ENCODE results near the gene ATF7. TPM values are rescaled to one million over a fixed set of nuclear protein-coding genes. Genes with fewer than 3 reads are reported as not detected.

The ATF7 gene
- total RNA-seq, 1 donor from 2014 or later = 53.3 TPM

DNA sequence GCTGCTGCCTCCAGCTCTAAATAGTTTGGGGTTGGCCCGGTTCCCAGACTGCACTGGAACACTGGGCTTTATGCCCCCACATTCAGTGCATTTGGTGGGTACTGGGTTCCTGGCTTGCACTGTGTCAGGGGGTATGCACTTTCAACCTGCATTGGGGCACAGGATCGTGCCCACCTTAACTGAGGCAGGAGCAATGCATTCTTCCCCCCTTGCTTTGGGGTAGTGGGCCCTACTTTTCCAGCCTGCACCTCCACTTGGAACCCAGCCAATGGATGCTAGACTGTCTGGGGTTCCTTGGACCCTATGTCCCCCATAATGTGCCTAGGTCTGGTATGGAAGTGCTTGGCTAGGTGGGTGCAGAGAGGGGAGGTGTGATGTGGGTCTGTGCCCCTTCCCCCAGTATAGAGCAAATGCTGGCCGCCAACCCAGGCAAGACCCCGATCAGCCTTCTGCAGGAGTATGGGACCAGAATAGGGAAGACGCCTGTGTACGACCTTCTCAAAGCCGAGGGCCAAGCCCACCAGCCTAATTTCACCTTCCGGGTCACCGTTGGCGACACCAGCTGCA is 124.5 kb downstream of the ATF7 start:
- no peak for DNase-seq (ENCODE audit: low spot score)

DNA sequence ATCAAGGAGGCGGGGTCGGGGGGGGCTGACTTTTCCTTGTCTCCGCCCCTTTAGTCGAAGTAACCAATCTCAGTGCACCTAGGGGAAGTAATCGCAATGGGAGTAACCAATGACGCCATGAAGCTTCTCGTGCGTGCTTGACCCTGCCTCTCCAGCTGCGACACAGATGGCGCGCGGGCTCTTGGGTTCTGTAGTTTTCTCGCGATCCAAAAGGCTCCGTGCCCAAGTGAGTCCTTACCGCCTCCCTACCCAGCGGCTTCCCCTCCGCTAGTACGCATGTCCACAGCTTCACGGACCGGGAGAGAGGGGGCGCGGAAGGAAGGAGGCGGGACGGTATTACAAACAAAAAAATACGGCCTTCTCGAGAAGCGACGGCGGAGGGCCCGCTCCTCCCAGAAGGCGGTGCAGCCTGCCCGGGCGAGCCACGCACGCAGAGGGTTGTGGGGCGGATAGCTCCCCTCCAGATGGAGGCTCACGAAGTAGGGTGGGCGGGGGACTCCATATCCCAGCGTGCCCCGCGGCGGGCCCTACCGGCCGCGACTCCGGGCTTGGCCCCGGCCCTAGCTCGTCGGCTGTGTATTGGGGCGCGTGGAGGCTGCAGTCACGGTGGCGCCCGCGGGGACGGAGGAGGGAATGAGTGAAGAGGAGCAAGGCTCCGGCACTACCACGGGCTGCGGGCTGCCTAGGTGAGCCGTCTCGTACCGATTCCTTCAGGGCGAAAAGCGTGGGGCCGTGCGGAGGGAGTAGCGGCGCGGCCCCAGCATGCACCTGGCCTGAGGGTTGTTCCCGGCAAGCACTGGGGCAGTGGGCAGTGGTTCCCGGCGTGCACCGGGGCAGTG is 125.2 kb downstream of the ATF7 start, which contains the start of gene TARBP2:
Gene TARBP2, plus strand, starts transcription at position 508 of the 839 bp plus-strand sequence. Its CDS starts 126 bp downstream, at position 634.
- DNase-seq (ENCODE audit: low spot score) = peak; percentile 99

DNA sequence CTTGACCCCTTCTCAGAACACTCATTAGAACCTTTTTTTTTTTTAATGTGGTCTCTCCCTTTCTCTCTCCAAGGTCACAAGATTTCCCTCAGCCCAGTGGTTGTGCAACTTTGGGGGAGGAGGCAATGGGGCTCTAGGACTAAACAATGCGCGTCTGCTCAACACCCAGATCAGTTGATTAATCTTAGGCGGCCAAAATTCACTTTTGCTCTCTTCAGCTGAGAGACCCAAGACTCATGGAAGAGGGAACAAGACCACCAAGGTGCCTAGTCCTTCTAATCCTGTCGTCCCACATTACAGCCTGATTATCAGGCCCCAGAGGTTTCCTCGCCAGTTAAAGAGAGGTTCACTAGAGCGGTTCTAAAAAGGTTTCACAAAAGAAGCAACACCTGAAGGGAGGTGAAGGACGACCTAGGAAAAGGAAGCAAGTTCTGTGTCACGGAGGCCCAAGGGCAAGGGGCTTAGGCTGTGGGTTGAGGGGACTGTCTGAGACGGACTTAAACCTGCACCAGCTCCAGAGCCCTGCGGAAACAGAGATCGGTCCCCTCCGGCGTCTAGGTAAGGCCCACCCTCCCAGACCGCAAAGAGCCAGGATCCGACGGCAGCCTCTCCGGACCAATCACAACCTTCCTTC is 125.9 kb downstream of the ATF7 start:
- peak; percentile 62 for DNase-seq (ENCODE audit: low spot score)

DNA sequence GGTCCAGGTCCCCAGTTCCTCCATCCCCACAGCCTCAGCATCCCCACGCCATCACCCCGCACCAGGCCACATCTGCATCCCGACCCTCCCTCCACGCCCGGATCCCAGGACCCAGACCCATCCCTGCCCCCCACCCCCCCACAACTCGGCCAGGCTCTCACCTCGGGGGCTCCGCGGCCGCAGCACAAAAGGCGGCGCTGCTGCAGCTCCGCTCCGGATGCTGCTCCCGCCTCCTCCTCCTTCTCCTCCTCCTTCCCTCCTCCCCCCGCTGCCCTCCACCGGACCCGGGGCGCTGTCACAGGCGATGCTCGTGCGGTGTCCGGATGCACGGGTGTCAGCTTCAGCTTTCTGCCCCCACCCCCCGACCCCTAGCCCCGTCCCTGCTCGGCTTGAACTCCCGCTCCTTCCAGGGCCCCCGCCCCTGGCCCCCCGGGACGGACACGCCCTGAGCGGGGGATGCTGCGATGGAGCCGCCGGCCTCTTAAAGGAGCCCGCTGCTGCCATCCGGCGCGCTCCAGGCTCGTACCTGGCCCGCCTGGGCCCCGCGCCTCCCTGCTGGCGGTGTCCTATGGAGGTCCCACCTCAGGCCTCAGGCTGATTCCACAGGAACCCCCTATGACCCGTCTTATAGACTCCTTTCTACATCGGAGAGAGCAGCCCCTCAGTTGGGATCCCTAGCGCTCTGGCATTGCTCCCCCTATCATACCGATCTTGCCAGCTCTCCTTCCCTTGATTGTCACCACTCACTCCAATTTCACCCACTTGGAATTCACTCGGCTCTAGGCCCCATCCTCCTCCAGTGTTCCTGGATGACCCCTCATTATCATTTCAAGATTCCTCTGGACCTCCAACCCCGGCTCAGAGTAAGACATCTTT is 126.7 kb downstream of the ATF7 start, which contains the start of gene MAP3K12:
Gene MAP3K12, minus strand, starts transcription at position 193 of the 876 bp plus-strand sequence. CDS start 12,067 bp downstream, outside the sequence.
- peak; percentile 49 for DNase-seq (ENCODE audit: low spot score)

DNA sequence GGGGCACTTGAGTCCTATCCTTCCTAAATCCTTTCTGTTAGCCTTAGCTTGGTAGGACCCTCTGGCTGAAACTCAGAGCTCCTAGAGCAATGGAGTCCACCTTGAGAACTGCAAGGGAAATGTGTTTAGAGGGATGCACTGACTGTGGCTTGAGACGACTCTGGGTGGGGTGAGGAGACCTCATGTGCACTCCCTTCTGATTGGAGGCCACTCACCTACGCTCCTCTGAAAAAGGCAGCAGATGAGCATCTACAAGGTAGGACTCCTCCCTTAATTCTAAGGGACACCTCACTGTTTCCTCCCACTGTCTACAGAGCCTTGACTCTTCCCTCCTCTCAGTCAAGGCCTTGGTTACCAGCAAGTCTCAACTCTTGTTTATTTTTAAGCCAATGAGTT is 127.9 kb downstream of the ATF7 start:
- DNase-seq (ENCODE audit: low spot score) = no peak

DNA sequence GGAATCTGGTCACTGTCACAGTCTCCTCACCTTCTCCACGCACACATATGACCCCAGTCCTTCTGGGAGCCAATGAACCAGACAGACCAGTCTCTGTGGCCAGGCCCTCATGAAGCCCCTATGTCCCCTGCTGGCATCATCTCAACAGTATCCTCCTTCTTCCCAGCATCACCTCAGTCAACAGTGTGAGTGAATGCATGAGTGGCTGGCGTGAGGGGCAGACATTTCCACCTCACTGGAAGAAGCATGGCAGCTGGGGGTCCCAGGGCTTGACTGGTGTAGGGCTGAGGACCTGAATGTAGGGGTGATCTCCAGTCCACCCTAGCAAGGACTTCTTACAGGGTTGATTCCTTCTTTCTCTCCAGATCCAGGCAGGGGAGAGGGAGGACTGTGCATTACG is 128.7 kb downstream of the ATF7 start:
- no peak for DNase-seq (ENCODE audit: low spot score)

DNA sequence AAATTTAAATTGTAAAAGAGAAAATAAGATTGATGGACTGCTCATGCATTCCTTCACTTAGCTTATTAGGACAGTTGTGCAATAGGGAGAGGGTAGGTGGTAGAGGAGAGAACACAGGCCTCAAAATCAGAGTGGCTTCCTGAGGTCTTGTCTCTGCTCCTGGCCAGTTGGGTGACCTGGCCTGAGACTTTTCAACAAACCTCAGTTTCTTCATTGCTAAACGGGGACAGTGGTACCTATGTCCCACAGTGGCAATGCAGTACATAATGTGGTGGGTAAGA is 129.5 kb downstream of the ATF7 start:
- no peak for DNase-seq (ENCODE audit: low spot score)

DNA sequence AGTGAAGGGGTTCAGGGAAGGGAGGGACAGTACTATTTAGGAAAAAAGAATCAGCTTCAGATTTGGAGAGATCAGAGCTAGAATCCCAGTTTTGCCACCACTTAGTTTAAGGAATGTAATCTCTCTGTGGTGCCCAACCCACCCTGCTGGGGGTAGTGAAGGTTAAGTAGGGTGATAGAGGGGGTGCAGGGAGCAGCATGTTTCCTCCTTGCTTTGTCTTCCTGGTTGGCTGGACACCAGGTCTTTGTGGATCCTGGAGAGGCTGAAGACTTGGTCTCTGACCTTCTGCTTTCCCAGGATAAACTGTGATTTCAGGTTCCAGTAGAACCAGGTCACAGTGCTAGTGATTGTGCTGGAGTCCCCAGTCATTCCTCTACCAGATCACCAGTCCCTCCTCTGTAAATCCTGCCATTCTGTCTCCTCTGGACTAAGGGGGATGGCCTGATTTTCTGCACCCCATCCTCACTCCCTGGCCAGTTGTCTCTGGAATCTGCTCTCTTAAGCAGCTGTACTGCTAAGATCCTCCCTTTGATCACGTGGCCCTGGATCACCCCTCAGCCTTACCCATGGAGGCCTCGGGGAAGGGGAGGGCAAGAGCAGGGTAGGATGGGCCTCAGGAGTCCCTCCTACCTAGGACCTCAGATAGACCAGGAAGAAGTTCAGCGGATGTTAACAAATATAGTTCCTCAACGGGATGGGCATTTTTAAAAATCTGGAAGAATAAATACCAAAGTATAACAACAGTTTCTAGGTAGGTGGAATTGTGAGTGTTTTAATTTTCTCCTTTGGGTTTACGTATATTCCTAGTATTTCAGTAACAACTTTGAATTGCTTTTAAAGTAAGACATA is 130.1 kb downstream of the ATF7 start:
- peak; percentile 76 for DNase-seq (ENCODE audit: low spot score)

DNA sequence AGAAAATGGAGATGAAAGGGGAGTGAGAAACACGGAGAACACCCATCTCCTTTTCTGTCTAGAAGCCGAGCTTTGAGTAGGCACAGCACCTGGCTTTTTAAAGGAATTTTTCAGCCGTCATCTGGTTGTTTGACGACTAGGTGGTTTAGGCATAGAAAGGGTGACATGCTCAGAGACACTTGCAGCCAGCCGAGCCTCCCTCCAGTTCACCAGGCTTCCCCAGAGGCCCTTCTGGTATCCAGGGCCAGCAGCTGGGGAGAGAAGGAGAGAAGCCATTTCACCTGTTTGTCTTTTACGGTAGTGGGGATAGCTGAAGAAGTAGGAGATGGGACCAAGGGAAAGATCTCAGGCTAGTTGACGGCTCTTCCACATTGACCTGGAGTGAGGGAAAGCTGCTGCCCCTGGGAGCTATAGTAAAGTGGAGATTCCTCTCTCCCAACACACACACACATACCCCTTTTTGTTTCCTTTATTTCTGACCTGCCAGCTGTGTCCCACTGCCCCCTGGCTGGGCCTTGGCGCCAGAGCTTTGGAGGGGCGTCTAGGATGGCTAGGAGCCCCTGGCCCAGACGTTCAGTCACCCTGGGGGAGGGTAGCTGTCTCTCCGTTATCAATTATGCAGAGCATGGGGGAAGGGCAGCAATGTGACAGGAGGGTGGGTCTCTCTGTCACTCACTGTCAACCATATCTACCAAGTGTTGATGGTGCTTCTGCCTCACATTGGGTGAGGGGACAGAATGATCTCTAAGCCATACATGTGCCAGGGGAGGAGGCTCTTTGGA is 132.4 kb downstream of the ATF7 start:
- no peak for DNase-seq (ENCODE audit: low spot score)

DNA sequence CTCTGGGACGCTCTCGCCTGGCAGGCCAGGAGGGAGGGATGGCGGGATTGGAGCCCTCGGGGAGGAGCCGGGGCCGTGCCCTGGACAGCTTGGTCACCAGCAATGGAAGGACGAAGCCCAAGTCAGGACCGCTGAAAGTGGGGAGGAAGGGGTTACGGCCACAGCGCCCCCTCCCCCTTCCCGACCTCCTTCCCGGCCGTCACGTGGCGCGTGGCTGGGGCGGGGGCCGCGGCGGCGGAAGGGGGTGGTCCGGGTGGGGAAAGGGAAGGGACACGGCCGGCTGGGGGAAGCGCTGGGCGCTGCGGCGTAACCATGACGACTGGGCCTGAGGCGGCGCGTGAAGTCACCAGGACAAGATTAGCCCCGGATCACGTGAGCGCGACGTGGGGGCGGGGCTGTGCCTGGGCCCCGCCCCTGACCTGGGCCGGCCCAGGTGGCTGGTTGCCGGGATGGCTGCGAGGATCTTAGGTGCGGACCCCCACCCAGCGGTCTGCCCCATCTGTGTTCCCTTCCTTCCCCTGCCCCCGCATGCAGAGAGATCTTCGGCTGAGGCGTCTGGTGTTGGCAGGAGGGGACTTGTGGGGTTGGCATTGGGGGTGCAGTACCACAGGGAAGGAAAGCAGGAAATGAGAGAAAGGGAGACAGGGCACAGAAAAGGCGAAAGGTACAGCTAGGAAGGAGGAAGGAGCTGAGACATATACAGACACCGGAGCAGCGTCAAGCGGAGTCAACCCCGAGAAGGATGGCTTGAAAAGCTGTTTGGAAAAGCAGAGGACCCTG is 133.2 kb downstream of the ATF7 start:
- DNase-seq (ENCODE audit: low spot score) = peak; percentile 94

DNA sequence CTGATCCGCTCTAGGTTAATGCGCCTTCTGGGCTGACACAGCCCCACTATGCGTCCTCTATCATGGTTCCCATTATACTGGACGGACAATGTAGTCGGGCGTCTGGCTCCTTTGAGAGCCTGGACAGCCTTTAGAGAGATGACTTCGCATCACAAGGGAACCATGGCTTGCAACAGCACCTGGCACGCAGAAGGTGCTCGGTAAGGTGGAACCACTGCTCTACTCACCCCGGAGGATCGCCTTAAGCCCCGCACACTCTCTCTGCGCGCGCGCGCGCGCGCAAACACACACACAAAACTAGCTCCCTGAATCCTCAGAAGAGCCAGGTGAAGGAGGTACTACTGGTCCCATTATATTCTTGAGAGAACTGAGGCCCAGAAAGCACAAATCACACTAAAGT is 134.0 kb downstream of the ATF7 start:
- no peak for DNase-seq (ENCODE audit: low spot score)

DNA sequence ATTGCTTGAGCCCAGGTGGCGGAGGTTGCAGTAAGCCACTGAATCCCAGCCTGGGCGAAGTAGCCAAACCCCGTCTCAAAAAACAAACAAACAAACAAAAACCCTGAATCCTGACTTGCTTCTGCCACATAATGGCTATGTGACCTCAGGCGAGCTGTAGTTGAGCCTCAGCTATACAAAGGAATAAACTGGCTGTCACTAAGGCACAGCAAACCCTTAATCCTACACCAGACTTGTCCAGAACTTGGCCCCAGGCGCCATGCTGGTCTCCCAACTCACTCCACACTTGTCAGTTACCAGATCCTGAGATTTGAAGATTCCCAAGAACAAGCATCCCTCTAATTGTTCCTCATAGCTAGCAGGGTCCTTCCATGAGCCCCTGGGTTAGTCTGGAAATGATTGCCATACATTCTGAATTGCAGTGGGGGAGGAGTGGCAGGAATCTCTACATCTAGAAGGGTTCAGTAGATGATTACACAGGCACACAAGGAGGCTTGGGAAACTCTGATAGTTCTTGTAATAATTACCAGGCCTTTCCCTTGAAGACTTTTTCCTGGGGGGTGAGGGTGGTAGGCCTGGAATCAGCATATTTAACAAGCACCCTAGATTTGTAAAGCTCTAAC is 136.8 kb downstream of the ATF7 start:
- DNase-seq (ENCODE audit: low spot score) = no peak

DNA sequence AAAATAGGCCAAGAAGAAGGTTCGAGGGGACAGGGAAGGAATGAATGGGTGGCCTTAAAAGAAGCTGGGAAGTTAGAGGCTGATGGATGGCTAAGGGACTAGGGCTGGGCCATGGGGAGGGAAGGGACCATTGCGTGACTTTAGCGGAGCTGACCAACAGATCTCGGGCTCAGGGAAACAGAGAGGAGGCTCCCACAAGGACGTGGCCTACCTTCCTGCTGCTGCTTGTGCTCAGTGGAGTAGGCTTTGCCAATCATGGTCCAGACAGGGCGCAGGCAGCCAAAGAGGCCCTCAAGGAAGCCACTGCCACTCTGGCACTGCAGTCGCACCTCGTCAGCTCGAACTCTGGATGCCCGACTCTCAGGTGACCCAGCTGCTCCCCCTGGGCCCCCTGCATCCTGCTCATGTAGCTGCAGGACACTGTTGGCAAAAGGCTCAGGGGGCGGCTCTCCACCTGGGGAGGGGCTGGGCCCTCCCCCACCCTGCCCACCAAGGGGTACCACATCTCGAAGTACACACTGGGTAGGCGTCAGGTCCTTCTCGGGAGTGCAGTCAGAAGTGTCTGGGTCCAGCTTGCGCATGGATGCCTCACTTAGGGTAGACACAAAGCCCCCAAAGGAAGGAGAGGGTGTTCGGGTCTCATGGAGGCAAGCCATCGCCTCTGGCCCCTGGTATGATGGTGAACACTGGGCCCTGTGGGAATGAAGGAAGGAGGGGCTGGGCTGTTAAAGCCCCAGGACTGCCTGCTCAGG is 139.3 kb downstream of the ATF7 start:
- no peak for DNase-seq (ENCODE audit: low spot score)

DNA sequence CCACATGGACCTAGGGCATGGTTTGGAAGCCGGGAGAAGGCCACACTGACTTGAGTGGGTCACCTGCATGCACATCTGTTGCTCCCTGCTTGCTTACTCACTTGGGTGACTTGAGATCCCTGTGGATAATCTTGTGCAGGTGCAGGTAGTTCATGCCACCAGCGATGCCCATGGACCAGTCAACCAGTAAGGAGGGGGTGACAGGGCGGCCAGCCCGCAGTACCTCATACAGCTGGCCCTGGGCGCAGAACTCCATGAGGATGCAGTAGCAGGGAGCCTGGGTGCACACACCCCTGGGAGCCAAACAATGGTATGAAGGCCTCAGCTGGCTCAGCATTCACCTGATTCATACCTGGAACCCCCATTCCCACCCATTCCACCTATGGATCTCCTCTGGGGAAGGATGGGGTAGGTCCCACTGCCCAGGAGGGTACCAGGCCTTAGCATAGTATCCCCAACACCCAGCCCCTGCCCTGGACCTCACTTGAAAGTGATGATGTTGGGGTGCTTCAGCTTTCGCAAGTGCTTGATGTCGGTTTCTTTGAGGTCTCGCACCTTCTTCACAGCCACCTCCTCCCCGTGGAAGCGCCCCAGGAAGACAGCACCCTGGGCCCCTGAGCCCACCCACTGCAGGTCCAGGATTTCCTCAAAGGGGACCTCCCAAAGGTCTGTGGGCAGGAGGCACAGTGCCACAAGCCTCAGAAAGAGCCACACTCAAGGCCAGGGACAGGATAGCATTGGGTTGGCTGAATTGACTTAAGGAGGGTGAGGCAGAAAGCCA is 140.0 kb downstream of the ATF7 start:
- DNase-seq (ENCODE audit: low spot score) = no peak

DNA sequence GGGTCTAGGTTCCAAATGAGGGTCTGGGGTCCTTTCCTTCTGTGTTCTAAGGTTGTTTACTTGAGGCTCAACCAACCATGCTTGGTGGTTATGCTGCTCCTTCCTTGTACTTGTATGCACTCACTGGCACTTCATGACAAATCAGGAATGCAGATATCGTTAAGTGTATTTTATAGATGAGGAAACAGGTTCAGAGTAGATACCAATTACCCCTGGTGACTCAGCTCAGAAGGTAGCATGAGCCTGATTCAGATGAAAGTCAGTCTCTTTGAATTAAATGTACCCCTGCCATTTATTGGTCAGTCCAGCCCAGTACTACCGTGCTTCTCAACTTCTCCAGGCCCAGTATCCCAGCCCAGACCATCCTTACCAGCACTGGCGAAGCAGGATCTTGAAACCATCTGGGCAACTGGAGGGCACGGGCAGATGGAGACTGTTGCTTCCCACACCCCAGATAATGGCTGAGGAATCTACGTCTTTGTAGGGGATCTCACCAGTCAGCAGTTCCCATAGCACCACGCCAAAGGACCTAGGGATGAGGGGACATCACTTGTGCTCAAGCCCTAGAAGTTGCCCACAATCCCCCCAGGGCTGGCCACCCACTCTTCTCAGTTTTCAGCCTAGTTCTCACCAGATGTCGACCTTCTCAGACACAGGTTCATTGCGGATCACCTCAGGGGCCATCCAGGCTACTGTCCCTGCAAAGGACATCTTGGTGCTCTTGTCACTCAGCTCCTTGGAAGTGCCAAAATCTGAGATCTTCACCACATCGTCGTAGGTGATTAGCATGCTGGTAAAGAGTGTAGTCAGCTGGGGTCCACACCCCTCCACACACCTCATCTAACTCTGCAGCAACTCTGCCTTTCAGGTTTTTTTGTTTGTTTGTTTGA is 141.3 kb downstream of the ATF7 start:
- no peak for DNase-seq (ENCODE audit: low spot score)

DNA sequence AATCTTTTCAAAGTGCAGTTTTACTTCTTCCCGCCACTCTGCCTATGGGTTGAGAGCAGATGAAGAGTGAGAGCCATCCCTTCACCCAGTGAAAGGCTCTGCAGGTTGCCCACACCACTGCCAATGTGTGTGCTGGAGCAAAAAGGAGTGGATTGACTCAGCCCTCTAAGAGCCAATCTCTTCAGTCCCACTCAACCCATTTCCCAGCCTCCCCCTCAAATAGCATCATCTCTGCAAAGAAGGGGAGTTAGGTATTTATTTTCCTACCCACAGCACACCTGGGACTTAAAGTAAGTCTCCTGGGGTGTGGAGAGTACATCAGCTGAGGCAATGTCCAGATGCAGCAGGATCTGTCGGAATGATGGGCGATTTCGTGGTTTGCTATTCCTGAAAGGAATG is 142.2 kb downstream of the ATF7 start:
- DNase-seq (ENCODE audit: low spot score) = no peak

Data from mucosa of gallbladder (tissue), 1 donor.